COLO829 (cell line): ENCODE results near the gene BMX.

Experiments
- DNase-seq: peaks from one replicate; pipeline ENCODE4 v3.0.0; 2012; ENCODE audit warnings: low spot score

Gene BMX

GRCh38 chrX:15507005-15507404 lies 6.4 kb downstream of the BMX start:
- no peak for DNase-seq

- DNase-seq = no peak
These were observed 9.2 kb downstream of the BMX start for GRCh38 chrX:15509845-15510244.

- DNase-seq = peak; percentile 53
These were observed 11.0 kb downstream of the BMX start for GRCh38 chrX:15511563-15511962.

- DNase-seq = no peak
These were observed 11.9 kb downstream of the BMX start for GRCh38 chrX:15512401-15512965.

- no peak for DNase-seq
These were observed 13.7 kb downstream of the BMX start for GRCh38 chrX:15514279-15514678.

GRCh38 chrX:15515931-15516330 lies 15.3 kb downstream of the BMX start:
- no peak for DNase-seq

GRCh38 chrX:15522464-15522863 lies 21.9 kb downstream of the BMX start:
- DNase-seq = no peak

- no peak for DNase-seq
These were observed 22.5 kb downstream of the BMX start for GRCh38 chrX:15523088-15523487.

GRCh38 chrX:15524417-15524816 lies 23.8 kb downstream of the BMX start:
- no peak for DNase-seq

- no peak for DNase-seq
These were observed 25.2 kb downstream of the BMX start for GRCh38 chrX:15525664-15526416.

GRCh38 chrX:15529165-15529564 lies 28.6 kb downstream of the BMX start:
- DNase-seq = no peak

GRCh38 chrX:15530318-15530717 lies 29.7 kb downstream of the BMX start:
- no peak for DNase-seq

GRCh38 chrX:15546745-15547144 lies 46.1 kb downstream of the BMX start:
- no peak for DNase-seq

- DNase-seq = no peak
These were observed 46.7 kb downstream of the BMX start for GRCh38 chrX:15547356-15547755.

GRCh38 chrX:15549189-15550012 lies 48.8 kb downstream of the BMX start:
- DNase-seq = no peak

GRCh38 chrX:15559227-15559626 lies 58.6 kb downstream of the BMX start:
- DNase-seq = no peak

GRCh38 chrX:15560924-15561323 lies 60.3 kb downstream of the BMX start:
- no peak for DNase-seq

- DNase-seq = no peak
These were observed 62.4 kb downstream of the BMX start for GRCh38 chrX:15563056-15563455.

- peak; percentile 62 for DNase-seq
These were observed 64.5 kb downstream of the BMX start for GRCh38 chrX:15564981-15565579.

GRCh38 chrX:15566244-15566643 lies 65.6 kb downstream of the BMX start:
- DNase-seq = no peak

- no peak for DNase-seq
These were observed 66.7 kb downstream of the BMX start for GRCh38 chrX:15567267-15567666.

GRCh38 chrX:15567886-15568616 lies 67.4 kb downstream of the BMX start:
- peak; percentile 32 for DNase-seq
